Astrocyte of the spinal cord (primary cell): ENCODE data around the gene CA12.

Source experiments
- DNase-seq: peaks from one replicate; pipeline ENCODE4 v3.0.0; 2011; ENCODE audit warnings: low read depth, low spot score
- H3K4me3 ChIP-seq: 2 replicates; pipeline ENCODE4 v1.5.1; 2011; ENCODE audit warnings: low read depth, mild to moderate bottlenecking, low read length, moderate library complexity
- CTCF ChIP-seq: IDR thresholded peaks from 2 replicates; pipeline ENCODE4 v1.5.1; 2012; ENCODE audit warnings: low read depth, mild to moderate bottlenecking, low read length, inconsistent platforms
- in situ Hi-C: cut with HindIII; loops from 2 replicates; pipeline ENCODE4 v1.10.0; 2017; ENCODE audit warnings: low sequenced_read_pairs

The CA12 gene

GRCh38 chr15:63409179-63409578 lies 27.5 kb upstream of the CA12 start:
- no peak overlapping the region for H3K4me3 ChIP-seq
- in situ Hi-C loops, result no loop called here
- no peak for DNase-seq
- no peak for TF ChIP-seq CTCF

GRCh38 chr15:63408524-63408923 lies 26.9 kb upstream of the CA12 start:
- in situ Hi-C loops, result no loop called here
- DNase-seq, result peak; percentile 42
- TF ChIP-seq CTCF, result no peak
- H3K4me3 ChIP-seq, result no peak overlapping the region

GRCh38 chr15:63407612-63408011 lies 26.0 kb upstream of the CA12 start:
- in situ Hi-C loops, result no loop called here
- no peak for TF ChIP-seq CTCF
- no peak overlapping the region for H3K4me3 ChIP-seq
- DNase-seq, result no peak

GRCh38 chr15:63405683-63406390 lies 24.2 kb upstream of the CA12 start:
- in situ Hi-C loops, result no loop called here
- no peak overlapping the region for H3K4me3 ChIP-seq
- DNase-seq, result no peak
- no peak for TF ChIP-seq CTCF

- in situ Hi-C loops, result no loop called here
- no peak for TF ChIP-seq CTCF
- no peak for DNase-seq
- H3K4me3 ChIP-seq, result no peak overlapping the region
Measured at GRCh38 chr15:63405159-63405558, 23.5 kb upstream of the CA12 start.

- no peak for DNase-seq
- in situ Hi-C loops, result no loop called here
- no peak overlapping the region for H3K4me3 ChIP-seq
- TF ChIP-seq CTCF, result no peak
Measured at GRCh38 chr15:63403254-63403945, 21.8 kb upstream of the CA12 start.
